Skeletal muscle cell (primary cell): ENCODE data around the gene IPCEF1.
"Not testable (repeated sequence)": the region's sequence is repeated elsewhere in the genome, so short reads cannot be mapped to it uniquely, and the experiment has no call there.

Source experiments
- DNase-seq: peaks from one replicate; pipeline ENCODE4 v3.0.0-alpha.2; 2010; ENCODE audit warnings: low read depth
- H3K4me3 ChIP-seq: 2 replicates; pipeline ENCODE4 v1.5.1; 2011; ENCODE audit warnings: low read depth, mild to moderate bottlenecking, control low read depth, low read length, moderate library complexity

Gene IPCEF1

DNA sequence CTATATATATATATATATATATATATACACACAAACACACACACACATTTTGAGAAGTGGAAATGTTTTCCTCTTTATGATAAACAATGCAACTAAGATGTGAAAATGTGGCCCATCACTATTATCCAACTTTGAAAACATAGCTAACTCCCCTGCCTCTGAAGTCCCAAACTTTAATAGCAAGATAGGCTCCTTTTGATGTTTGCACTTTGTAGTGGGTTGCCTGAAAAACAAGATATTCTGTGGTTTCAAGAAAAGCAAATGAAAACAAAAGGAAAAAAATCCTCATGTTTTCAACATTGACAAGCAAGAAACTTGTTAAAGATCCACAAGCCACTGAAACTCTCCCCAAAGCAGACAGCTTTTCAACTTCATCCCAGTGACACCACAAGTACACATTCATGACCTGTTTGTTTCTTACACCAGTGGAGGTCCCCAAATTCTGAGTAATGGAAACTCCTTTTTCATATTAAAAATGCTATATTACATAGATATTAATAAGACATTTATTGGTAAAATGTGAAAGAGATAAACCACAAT is 90.0 kb downstream of the IPCEF1 start:
- no peak overlapping the region for H3K4me3 ChIP-seq

DNA sequence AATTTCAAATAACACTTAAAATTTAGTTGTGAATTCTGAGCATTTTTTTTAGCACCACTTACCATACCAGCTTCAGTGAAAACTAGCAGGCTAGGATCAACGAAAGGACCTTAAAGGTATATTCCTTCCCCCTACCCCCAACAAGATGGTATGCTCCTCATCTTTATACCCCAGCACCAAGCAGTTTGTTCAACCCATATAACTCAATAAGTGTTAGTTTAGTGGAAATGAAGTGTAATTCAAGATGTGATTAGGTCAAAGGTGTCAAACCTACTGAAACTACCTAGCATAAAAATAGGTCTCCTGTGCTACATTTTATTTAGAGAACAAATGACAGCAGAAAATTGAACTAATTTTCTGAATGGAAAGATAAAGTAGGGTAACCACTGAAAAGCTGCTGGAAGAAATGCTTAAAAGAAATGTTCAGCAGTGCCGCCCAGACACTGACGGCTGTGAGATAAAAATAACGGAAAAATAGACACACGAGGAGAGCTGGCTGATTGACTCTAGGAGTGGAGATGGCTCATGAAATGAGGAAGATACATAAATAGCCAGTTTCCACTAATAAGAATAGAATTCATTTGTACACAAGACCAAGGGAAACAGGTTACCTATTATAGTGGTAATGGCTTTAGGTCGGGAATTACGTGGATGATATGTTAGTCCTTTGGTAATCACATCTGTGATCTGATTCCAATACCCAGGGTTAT is 94.8 kb downstream of the IPCEF1 start:
- no peak for DNase-seq
- H3K4me3 ChIP-seq: no peak overlapping the region

More for the DNA sequence above, 90.0 kb downstream of the IPCEF1 start:
- DNase-seq: no peak

GRCh38 chr6:154258064-154258757 is 98.4 kb downstream of the IPCEF1 start:
- no peak overlapping the region for H3K4me3 ChIP-seq

DNA sequence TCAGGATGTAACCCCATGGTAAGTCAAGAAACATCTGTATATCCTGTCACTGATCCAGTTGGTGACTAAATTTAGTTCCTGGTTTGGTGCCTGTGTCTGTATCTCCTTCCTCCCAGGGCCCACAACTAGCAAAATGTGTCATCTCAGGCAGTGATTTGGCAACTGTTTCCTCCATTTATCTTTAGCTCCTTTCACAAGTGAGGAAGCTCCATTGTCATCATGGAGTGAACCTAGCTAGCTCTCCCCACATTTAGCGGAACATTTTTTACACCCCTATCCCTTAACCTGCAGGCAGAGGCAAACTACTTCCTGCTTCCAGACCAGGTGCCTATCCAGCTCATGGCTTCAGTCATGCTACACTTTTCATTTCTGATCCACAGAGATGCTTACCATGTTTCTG is 99.5 kb downstream of the IPCEF1 start:
- no peak for DNase-seq
- H3K4me3 ChIP-seq: no peak overlapping the region

More at GRCh38 chr6:154258064-154258757, 98.4 kb downstream of the IPCEF1 start:
- DNase-seq: no peak

DNA sequence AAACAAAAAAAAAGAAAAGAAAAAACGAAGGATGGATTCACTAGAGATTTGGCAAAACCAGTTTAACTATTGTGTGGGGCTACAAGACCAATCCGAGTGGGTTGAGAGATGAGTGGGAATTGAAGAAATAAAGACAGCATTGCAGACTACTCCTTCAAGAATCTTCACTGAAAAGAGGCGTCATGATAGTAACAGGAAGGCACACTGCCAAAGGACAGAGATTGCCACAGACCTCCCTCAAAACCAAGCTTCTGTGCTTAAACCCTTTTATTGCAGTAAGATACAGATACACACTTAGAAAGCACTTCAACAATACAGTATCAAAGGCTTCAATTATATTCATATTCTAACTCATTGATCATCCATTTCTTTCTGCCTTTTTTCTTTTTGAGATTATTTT is 103.9 kb downstream of the IPCEF1 start:
- DNase-seq: no peak
- no peak overlapping the region for H3K4me3 ChIP-seq

DNA sequence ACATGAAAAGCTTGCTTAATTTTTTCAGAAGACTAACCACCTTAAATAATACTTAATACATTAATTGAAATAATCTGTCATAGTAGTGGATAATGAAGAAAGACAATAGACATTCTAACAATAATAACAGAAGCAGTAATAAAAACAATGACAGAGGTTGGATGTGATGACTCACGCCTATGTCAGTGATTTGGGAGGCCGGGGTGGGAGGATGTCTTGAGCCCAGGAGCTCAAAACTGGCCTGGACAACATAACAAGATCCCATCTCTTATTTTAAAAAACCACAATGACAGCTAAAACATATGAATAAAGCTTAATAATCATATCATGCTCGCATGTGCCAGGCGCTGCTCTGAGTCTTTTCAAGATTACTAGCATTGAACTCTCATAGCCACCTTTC is 105.5 kb downstream of the IPCEF1 start:
- no peak for DNase-seq
- no peak overlapping the region for H3K4me3 ChIP-seq

GRCh38 chr6:154249499-154250298 is 106.9 kb downstream of the IPCEF1 start:
- no peak for DNase-seq
- no peak overlapping the region for H3K4me3 ChIP-seq

DNA sequence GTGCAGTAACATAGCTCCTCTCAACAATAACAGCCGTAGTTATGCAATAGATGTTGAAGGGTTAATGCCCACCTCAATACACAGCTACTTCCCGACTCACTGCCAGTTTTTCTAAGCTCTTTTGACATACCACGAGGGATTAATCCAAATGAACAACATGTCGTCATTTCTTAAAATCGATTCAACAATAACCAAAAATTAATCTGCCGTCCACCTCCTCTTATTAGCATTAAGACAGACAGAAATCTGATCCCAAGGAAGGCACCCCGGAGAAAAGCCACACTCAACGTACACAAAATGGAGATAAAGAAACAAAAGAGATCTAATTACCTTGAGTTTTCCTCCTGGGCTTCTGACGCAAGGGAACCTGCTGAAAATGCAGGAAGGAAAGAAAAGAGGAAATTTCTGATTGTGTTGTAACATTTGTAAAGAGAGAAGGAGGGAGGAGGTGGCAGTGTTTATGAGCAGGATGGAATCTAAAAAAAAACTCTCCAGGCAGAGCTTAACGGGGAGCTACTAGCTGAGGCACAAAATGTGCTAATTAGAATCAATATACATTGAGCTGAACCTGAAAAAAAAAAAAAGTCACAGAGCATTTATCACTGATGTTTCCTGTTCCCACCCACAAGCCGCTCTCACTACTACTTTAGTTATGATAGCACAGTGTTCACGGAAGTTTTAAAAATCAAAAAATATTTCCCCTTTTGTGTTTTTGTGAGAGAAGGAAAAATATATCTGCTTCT is 109.3 kb downstream of the IPCEF1 start:
- no peak for DNase-seq
- no peak overlapping the region for H3K4me3 ChIP-seq

- no peak overlapping the region for H3K4me3 ChIP-seq
- DNase-seq: no peak
Observed at GRCh38 chr6:154246723-154247118, 109.9 kb downstream of the IPCEF1 start.

DNA sequence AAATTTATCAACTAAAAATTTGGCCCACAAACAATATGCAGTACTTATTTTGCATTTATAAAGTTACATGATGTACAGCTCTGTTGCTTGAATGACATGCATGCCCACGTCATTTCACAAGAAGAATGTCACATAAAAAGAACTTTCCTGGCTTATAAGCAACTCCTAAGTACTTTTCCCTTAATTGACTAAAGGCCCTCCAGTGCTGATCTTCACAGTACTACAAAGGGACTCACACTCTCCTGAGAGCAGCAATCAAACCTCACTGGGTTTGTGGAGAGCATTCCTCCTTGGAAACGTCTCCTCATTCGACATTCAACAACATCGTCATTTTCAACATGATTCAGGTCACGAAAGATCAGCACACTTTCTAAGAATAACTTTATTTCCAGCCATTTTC is 111.1 kb downstream of the IPCEF1 start:
- no peak for DNase-seq
- H3K4me3 ChIP-seq: no peak overlapping the region

- DNase-seq: no peak
- H3K4me3 ChIP-seq: no peak overlapping the region
Observed at GRCh38 chr6:154243793-154244750, 112.5 kb downstream of the IPCEF1 start.

DNA sequence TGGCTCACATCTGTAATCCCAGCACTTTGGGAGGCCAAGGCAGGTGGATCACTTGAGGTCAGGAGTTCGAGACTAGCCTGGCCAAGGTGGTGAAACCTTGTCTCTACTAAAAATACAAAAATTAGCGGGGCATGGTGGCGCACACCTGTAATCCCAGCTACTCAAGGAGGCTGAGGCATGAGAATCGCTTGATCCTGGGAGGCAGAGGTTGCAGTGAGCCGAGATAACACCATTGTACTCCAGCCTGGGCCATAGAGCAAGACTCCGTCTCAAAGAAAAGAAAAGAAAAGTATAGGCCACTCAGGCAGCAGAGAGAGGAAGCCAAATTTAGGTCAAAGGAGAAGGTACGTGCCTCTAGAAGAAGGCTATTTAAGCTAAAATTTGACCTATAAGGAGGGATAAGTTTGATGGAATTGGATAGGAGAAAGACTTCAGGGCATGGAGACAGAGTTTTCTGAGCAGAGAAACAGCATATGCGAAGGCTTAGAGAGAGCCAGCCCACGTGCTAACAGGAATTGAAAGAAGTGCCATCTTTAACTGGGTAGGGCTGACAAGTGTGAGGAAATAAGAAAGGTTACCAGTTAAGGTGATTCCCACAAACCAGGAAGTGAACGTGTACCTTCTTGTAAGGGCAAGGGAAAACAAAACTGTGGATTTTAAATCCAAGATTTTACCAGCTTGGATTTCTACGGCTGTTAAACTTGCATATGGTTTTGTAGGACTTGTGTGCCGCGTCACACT is 113.8 kb downstream of the IPCEF1 start:
- H3K4me3 ChIP-seq: no peak overlapping the region
- DNase-seq: no peak

DNA sequence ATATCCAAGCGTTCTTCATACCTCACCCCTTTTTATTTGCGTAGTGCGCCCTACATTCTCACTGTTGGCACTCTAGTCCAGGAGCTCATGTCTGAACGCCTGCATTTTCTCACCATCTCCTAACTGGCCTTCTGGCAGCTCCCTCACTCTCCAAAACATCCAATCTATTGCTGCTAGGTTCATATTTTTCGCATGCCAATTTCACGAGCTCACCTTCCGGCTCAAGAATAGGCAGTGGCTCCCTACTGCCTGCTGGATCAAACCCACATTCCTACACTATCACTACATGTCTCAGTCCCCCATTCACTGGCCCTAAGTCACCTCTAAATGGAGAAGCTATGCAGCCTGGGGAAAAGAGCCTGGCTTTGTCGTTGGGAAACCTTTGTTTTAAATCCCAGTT is 115.0 kb downstream of the IPCEF1 start:
- DNase-seq: no peak
- H3K4me3 ChIP-seq: no peak overlapping the region

DNA sequence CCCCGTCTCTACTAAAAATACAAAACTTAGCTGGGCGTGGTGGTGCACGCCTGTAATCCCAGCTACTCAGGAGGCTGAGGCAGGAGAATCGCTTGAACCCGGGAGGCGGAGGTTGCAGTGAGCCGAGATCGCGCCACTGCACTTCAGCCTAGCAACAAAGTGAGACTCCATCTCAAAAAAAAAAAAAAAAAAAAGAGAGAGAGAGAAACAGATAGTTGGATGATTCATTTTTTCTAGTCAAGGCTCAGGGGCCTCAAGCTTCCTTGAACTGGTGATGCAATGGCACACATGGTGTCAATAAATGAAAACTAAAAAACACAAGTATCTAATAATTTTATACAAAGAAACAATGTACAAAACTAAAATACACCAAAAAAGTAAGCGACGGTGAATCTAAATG is 115.5 kb downstream of the IPCEF1 start:
- not testable (repeated sequence) for DNase-seq, H3K4me3 ChIP-seq

- no peak overlapping the region for H3K4me3 ChIP-seq
- no peak for DNase-seq
Observed at GRCh38 chr6:154239392-154239791, 117.2 kb downstream of the IPCEF1 start.

DNA sequence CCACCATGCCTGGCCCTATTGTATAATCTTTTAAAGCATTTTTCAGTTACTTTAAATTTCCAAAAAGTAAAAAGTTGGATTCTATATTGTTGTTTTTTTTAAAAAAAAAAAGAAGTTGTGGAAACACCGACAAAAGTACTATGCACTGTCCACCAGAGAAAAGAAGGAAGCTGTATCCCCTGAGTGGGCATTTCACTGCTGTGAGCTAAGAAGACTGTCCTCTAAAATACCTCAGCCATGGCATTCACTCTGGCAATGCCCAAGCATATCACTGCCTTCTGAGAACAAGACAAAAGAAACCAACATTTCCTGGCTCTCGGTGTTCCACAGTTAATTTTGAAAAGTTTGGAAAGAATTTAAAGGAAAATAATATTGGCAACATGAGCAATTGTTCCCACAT is 117.8 kb downstream of the IPCEF1 start:
- no peak overlapping the region for H3K4me3 ChIP-seq
- no peak for DNase-seq

DNA sequence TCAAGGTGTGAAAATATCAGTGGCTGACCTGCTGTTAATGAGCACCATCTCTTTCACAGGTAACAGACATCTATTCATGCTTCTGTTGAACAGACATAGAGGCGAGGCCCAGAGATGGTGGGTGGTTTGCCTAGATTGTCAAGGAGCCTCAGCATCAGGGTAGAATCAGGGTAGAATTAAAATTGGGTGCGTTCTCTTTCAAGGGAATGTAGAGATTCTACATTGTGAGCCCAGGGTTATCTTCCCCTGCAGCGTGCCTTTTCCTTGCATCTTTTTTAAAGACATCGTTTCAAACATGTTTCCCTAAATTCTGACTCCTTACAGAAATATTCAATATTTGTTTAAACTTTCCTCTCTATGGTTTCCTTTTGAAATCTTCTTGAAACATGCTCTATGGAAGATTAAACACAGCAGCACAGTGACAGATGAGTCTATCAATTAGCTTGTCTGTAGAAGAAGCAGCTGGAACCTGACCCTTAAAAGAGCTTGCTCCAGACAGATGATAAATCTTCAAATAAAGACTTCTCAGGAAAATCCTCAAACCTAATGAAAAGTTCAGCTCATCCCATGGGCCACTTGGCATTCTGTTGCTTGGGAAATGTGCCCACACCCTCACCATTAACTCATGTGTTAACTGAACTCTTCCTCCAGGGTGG is 119.8 kb downstream of the IPCEF1 start:
- H3K4me3 ChIP-seq: no peak overlapping the region
- DNase-seq: no peak
